ENCODE measurements around the gene LIMD2.
A peak's percentile ranks its signal among the peaks of the same experiment; 100 is the strongest.

The LIMD2 gene

DNA sequence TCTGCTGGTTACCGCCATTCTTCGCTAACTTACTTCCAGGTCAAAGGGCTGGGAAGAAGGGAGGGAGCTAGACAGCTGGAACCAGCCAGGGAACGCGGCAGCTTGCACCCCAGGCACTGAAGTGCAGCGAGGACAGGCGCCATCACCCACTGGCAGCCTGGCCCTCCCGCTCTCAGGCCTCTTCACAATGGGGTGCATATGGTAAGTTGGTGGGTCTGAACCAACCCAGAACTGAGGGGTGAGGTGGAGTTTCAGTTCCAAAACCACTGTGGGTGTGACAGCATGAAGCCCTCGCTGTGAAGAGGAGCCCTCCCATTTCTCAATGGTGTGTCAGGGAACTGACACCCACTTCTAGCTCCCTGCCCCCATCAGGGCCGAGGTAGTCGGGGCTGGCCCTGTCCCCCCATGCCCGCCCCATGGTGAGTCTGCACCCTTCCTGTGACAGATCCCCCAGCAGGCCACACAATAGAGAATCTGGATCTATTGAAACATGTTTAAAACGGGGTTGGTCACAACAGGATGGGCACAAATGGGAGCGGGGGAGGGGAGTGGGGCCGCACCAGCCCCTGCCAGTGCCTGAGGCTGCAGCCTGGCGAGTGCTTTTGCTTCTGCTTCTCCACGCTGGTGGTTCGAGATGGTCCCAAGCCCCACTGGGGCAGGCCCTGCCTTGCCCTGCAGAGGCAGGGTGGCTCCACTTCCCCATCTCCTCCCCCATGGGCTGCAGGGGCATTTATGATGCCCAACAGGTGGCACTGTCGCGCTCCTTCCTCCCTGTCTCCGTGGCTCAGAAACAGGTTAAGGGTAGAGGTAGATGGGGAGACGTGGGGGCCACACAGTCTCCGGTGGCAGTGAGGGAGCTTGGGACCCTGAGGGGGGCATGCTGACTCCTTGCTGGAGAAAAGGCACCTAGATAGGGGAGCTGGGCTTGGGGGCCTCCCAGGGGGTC, 2.3 kb downstream of the LIMD2 start:
- in situ Hi-C loops (cut with MboI; ENCODE audit: low pct_unique_long_range_greater_than_20kb, low sequenced_read_pairs, unreplicated experiment), result no loop called here
- TF ChIP-seq, protein P1, sequence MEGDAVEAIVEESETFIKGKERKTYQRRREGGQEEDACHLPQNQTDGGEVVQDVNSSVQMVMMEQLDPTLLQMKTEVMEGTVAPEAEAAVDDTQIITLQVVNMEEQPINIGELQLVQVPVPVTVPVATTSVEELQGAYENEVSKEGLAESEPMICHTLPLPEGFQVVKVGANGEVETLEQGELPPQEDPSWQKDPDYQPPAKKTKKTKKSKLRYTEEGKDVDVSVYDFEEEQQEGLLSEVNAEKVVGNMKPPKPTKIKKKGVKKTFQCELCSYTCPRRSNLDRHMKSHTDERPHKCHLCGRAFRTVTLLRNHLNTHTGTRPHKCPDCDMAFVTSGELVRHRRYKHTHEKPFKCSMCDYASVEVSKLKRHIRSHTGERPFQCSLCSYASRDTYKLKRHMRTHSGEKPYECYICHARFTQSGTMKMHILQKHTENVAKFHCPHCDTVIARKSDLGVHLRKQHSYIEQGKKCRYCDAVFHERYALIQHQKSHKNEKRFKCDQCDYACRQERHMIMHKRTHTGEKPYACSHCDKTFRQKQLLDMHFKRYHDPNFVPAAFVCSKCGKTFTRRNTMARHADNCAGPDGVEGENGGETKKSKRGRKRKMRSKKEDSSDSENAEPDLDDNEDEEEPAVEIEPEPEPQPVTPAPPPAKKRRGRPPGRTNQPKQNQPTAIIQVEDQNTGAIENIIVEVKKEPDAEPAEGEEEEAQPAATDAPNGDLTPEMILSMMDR (IDR thresholded peaks at IDR 0.05; ENCODE audit: extremely low read depth, insufficient read depth, missing control alignments), result peak; percentile 77
- peak; percentile 76 for DNase-seq (ENCODE audit: low spot score)

DNA sequence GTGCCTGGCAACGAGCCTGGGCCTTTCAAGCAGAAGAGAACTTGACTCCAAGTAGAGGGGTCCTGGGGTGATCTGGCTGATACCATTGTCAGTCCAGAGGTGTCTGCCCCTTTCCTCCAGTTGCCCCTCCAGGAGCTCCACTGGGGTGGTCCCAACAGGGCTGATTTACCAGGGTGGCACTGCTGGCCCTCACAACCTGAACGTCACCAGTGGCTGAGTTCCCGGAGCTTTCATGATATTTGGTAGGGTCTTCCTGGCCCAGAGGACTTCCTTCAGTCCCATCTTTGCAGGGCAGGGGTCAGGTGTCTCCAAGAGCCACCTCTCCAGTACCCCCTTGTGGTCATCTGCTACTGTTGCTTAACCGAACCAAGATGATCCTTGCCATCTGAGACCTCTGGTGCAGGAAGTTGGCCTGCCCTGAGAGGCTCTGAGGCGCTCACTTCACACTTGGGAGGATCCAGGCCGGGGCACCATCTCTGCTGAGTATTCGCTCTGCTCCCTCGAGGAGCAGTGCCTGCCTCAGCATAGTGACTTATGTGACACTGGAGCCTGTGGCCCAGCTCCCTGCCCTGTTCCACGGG, 3.5 kb downstream of the LIMD2 start:
- TF ChIP-seq, protein P1 (IDR thresholded peaks at IDR 0.05; ENCODE audit: extremely low read depth, insufficient read depth, missing control alignments), result peak; percentile 43
- in situ Hi-C loops (cut with MboI; ENCODE audit: low pct_unique_long_range_greater_than_20kb, low sequenced_read_pairs, unreplicated experiment), result no loop called here
- DNase-seq (ENCODE audit: low spot score), result peak; percentile 59

DNA sequence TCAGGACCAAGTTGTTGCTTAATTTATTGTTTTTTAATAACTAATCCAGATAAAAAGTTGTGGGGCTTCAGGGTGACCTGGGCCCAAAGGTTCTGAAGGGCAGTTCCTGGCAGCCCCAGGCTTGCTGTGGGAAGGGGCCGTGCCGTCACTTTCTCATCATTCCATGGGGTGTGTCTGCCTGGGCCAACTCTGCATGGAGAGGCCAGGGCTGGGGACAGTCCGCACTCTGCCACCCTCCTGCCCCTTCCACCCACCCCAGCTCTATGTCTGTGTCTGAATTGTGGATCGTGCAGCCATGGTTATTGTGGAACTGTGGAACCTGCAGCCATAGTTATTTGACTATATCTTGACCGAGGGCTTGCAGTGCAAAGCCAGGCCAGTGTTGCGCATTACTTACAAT, 4.0 kb downstream of the LIMD2 start:
- no peak for DNase-seq (ENCODE audit: low spot score)
- in situ Hi-C loops (cut with MboI; ENCODE audit: low pct_unique_long_range_greater_than_20kb, low sequenced_read_pairs, unreplicated experiment), result no loop called here
- TF ChIP-seq, protein P1 (IDR thresholded peaks at IDR 0.05; ENCODE audit: extremely low read depth, insufficient read depth, missing control alignments), result no peak

DNA sequence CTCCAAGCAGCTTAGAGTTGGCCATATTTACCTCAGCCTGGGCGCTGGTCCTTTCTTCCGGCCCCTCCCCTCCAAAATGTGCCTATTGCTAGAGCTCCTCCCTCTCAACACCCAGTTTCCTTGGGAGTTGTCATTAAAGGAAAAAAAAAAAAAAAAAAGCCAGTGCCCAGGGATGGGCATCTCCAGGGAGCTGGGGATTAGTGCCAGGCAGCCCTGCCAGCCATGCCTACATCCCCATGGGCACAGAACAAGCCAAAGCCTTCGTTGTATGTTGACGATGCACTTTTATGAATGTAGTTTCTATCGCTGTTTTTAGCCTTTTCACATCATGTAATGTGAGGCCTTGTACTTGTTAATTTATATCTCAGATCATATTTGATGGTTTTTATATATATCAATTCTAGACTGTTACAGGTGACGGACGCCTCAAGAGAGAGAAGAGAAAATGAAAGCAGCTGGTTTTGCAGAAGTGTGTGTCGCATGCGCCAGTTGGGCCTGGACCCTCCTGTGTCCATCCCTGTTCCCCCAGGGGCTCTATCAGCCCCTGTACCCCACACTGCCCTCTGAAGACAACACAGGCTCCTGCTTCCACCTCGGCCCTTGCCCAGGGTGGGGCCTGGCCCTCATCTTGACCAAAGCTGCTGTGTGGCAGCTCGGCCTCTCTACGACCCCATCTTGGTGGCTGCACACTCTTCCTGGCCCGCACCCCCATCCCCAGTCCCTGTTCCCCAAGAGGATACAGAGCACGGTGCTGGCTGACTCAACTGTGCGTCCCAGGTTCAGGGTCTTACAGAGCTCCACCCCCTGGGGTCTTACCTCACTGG, 4.8 kb downstream of the LIMD2 start:
- in situ Hi-C loops (cut with MboI; ENCODE audit: low pct_unique_long_range_greater_than_20kb, low sequenced_read_pairs, unreplicated experiment), result no loop called here
- TF ChIP-seq, protein P1 (IDR thresholded peaks at IDR 0.05; ENCODE audit: extremely low read depth, insufficient read depth, missing control alignments), result no peak

DNA sequence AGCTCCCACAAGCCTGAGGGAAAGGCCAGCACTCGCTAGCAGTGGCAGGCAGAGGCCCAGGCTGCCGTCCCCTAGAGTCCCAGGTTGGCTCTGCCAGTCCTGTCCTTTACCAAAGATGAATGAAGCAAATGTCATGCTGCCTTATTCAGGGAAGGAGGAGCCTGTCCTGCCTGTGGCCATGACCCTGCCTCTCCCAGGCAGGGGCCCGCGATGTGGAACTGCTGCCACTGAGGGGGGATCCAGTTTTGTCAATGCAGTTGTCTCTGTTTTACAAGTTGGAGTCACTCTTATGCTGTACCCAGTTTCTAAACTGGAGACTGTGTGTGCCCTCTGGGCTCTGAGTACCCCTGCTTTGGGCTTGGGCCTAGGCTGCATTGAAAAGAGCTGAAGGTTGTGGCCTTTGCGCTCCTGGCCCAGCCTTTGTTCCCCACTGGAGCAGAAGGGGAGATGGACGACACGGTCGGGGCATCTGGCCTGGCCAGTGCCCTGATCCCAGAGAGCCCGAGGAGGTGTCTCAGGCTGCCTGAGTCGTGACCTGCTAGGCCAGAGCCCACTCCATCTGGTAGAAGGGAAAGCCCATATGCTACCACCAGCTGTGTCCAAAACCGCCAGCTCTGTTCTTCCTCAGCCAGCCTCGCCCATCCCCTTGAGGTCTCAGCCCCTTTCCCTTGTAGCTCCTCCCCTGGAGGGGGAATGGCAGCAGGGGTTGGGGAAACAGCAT, 5.5 kb downstream of the LIMD2 start:
- DNase-seq (ENCODE audit: low spot score), result peak; percentile 36
- in situ Hi-C loops (cut with MboI; ENCODE audit: low pct_unique_long_range_greater_than_20kb, low sequenced_read_pairs, unreplicated experiment), result no loop called here
- TF ChIP-seq, protein P1 (IDR thresholded peaks at IDR 0.05; ENCODE audit: extremely low read depth, insufficient read depth, missing control alignments), result no peak

More for the DNA sequence above, 4.8 kb downstream of the LIMD2 start:
- DNase-seq (ENCODE audit: low spot score), result peak; percentile 53

Measured in GM13977 (cell line).